ENCODE data around the gene DAB2IP. TPM values are rescaled to one million over a fixed set of nuclear protein-coding genes. Genes with fewer than 3 reads are reported as not detected.

DAB2IP gene
- polyA plus RNA-seq, 1 donor (not counting 4 experiments of a cell fraction or from before 2014, with no cell fraction given): 28.6 TPM

- peaks cover 13% of the 10 kb centered on the region for H3K9me1 ChIP-seq (ENCODE audit: control insufficient read depth, extremely low read depth, insufficient read depth, low read length)
- FAIRE-seq: no peak
- H3K4me1 ChIP-seq (ENCODE audit: control insufficient read depth, extremely low read depth, insufficient read depth, low read length): peaks cover 32% of the 10 kb centered on the region
- H4K20me1 ChIP-seq (ENCODE audit: control insufficient read depth, extremely low read depth, insufficient read depth, low read length): no peaks in the 10 kb centered on the region
- H3K4me3 ChIP-seq (ENCODE audit: control insufficient read depth in 2 of 3, extremely low read depth in 1 of 3, insufficient read depth in 2 of 3, low read depth in 1 of 3, low read length in 3 of 3): no peak overlapping the region
- peaks cover 88% of the 10 kb centered on the region for H3K79me2 ChIP-seq (ENCODE audit: control insufficient read depth, insufficient read depth, low read length)
- no peaks in the 10 kb centered on the region for H3K27me3 ChIP-seq (ENCODE audit: control insufficient read depth, extremely low read depth, insufficient read depth, low read length)
- peaks cover 7 to 15% of the 10 kb centered on the region in 2 experiments for H3K36me3 ChIP-seq (ENCODE audit: control insufficient read depth in 2 of 2, extremely low read depth in 1 of 2, insufficient read depth in 2 of 2, low read length in 2 of 2)
- H3K4me2 ChIP-seq (ENCODE audit: control insufficient read depth, extremely low read depth, insufficient read depth, low read depth, low read length): no peak overlapping the region
- H2AFZ ChIP-seq (ENCODE audit: control insufficient read depth, low read length): no peak overlapping the region
- no peak for DNase-seq (ENCODE audit: low read depth, low spot score)
- dilution Hi-C loops (cut with MboI; ENCODE audit: extremely low pct_ligation_motif_present, low sequenced_read_pairs): no loop called here
- no peak for TF ChIP-seq EZH2 (IDR thresholded peaks at IDR 0.05; ENCODE audit: low read length)
- no peak for TF ChIP-seq CTCF (optimal IDR thresholded peaks at IDR 0.05 in 1 of 3, IDR thresholded peaks at IDR 0.05 in 1 of 3, conservative IDR thresholded peaks at IDR 0.05 in 1 of 3; ENCODE audit: extremely low read depth in 1 of 3, insufficient read depth in 2 of 3, low read length in 3 of 3)
- no peak overlapping the region for H3K9ac ChIP-seq (ENCODE audit: control insufficient read depth, extremely low read depth, insufficient read depth, low read length)
- no peak overlapping the region for H3K27ac ChIP-seq (ENCODE audit: control insufficient read depth, insufficient read depth, low read length)
- H3K9me3 ChIP-seq (ENCODE audit: control insufficient read depth, low read depth, low read length): no peaks in the 10 kb centered on the region
Observed at GRCh38 chr9:121751686-121752445, 100.4 kb downstream of the DAB2IP start.

- Histone ChIP-seq H4K20me1 (ENCODE audit: control insufficient read depth, extremely low read depth, insufficient read depth, low read length) (no peaks in the 10 kb centered on the region), H3K36me3 (ENCODE audit: control insufficient read depth in 2 of 2, extremely low read depth in 1 of 2, insufficient read depth in 2 of 2, low read length in 2 of 2) (peaks cover 12 to 22% of the 10 kb centered on the region in 2 experiments), H3K27me3 (ENCODE audit: control insufficient read depth, extremely low read depth, insufficient read depth, low read length) (no peaks in the 10 kb centered on the region), H3K4me1 (ENCODE audit: control insufficient read depth, extremely low read depth, insufficient read depth, low read length) (peaks cover 32% of the 10 kb centered on the region), H3K27ac (ENCODE audit: control insufficient read depth, insufficient read depth, low read length) (no peak overlapping the region), H3K9me1 (ENCODE audit: control insufficient read depth, extremely low read depth, insufficient read depth, low read length) (peaks cover 13% of the 10 kb centered on the region), H3K9me3 (ENCODE audit: control insufficient read depth, low read depth, low read length) (no peaks in the 10 kb centered on the region), H3K4me3 (ENCODE audit: control insufficient read depth in 2 of 3, extremely low read depth in 1 of 3, insufficient read depth in 2 of 3, low read depth in 1 of 3, low read length in 3 of 3) (no peak overlapping the region), H3K79me2 (ENCODE audit: control insufficient read depth, insufficient read depth, low read length) (peaks cover 93% of the 10 kb centered on the region), H3K9ac (ENCODE audit: control insufficient read depth, extremely low read depth, insufficient read depth, low read length) (no peak overlapping the region), H2AFZ (ENCODE audit: control insufficient read depth, low read length) (no peak overlapping the region), H3K4me2 (ENCODE audit: control insufficient read depth, extremely low read depth, insufficient read depth, low read depth, low read length) (no peak overlapping the region)
- DNase-seq (ENCODE audit: low read depth, low spot score) (no peak), FAIRE-seq (no peak)
- TF ChIP-seq CTCF (optimal IDR thresholded peaks at IDR 0.05 in 1 of 3, IDR thresholded peaks at IDR 0.05 in 1 of 3, conservative IDR thresholded peaks at IDR 0.05 in 1 of 3; ENCODE audit: extremely low read depth in 1 of 3, insufficient read depth in 2 of 3, low read length in 3 of 3): no peak
- no peak for TF ChIP-seq EZH2 (IDR thresholded peaks at IDR 0.05; ENCODE audit: low read length)
- dilution Hi-C loops (cut with MboI; ENCODE audit: extremely low pct_ligation_motif_present, low sequenced_read_pairs): no loop called here
Observed at GRCh38 chr9:121752929-121753328, 101.5 kb downstream of the DAB2IP start.
